GM12864 (cell line): ENCODE results near the gene OR2AK2.

Experiments
- DNase-seq: peaks from one replicate; pipeline ENCODE4 v3.0.0-alpha.2; 2011; ENCODE audit warnings: low read depth
- H3K4me3 ChIP-seq: 2 replicates; pipeline ENCODE4 v1.5.1; 2011; ENCODE audit warnings: mild to moderate bottlenecking, low read depth, low read length, control low read depth
- CTCF ChIP-seq: IDR thresholded peaks from 2 replicates; pipeline ENCODE4 v1.5.1; 2011; ENCODE audit warnings: low read depth, mild to moderate bottlenecking, moderate library complexity, low read length, control low read depth, inconsistent platforms; ENCODE audit errors: missing control alignments

The OR2AK2 gene

GRCh38 chr1:247936965-247937734 is 27.9 kb upstream of the OR2AK2 start:
- peak overlapping the region; percentile 35 for H3K4me3 ChIP-seq
- peak; percentile 77 for TF ChIP-seq CTCF
- DNase-seq: peak; percentile 18

GRCh38 chr1:247942624-247943023 is 22.4 kb upstream of the OR2AK2 start:
- no peak for TF ChIP-seq CTCF
- H3K4me3 ChIP-seq: no peak overlapping the region
- DNase-seq: no peak

DNA sequence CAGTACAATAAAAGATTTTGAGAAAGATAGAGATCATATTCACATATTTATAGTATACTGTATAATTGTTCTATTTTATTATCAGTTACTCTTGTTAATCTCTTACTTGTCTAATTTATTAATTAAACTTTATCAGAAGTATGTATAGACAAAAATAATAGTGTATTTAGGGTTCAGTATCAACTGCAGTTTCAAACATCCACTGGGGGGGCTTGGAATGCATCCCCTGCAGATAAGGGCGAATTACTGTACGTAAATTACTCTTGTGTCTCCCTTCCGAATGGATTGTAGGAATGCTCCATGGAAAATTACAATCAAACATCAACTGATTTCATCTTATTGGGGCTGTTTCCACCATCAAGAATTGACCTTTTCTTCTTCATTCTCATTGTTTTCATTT is 16.5 kb upstream of the OR2AK2 start, which contains the start of gene OR2L8:
OR2L8 (plus strand) TSS at position 301 of the 400 bp plus-strand sequence; CDS start at position 301, 0 bp downstream.
- no peak for DNase-seq
- TF ChIP-seq CTCF: no peak
- H3K4me3 ChIP-seq: no peak within 1 kb of the TSS

DNA sequence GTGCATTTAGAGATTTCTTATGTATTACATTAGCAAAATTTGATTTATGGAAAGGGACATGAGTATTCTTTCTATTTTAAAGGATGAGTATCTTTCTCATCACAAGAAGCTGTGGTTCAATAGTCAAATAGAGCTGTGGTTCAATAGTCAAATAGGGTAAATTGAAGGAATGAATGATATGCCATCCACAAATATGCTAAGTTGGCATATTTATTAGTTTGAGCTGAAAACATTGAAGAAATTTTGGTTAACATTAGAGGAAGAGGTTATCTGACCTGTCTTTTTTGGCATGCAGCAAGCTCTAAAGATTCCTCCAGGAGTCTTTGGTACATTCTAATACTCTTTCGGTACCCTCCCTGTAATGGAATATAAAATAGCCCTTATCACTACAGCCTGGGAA is 11.6 kb upstream of the OR2AK2 start:
- H3K4me3 ChIP-seq: no peak overlapping the region
- no peak for DNase-seq
- TF ChIP-seq CTCF: no peak

DNA sequence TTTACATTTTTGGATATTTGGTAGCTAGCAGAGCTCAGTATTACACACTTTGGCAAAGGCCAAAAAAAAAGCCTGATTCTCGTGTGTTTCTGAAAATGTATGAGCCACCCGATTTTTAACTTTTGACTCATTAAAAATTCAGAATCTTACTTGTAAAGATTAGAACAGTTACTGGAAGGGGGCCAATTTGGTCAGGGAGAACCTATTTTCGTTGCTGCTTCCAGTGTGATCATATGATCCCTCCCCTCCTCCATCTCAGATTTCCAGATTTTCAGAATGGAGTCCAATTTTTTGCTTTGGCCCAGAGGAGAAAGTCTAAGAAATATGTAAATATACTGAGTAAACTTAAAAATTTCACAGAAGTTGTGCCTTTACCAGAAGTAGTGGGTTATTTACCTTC is 3.2 kb upstream of the OR2AK2 start:
- no peak for TF ChIP-seq CTCF
- no peak overlapping the region for H3K4me3 ChIP-seq
- DNase-seq: no peak

DNA sequence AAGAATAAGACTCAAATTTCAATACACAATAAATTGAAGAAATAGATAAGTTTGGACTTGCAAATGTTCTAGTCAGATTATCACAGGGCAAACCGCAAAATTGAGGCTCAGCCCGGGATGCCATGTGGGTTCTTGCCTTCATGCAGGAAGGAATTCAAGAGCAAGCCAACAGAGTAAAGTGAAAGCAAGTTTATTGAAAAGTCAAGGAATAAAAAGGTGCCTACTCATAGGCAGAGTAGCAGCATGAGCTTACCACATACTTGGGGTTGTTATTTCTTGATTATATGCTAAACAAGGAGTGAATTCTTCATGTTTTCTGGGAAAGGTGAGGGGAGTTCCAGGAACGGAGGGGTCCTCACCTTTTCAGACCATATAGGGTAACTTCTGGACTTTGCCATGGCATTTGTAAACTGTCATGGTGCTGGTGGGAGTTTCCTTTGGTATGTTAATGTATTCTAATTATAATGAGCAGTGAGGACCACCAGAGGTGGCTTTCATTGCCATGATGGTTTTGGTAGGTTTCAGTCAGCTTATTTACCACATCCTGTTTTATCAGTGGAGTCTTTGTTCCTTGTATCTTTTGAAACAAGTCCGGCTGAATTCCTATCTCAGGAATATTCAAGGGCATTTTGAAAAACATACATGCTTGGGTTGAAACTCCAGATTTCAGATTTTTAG is 2.0 kb upstream of the OR2AK2 start:
- DNase-seq: no peak
- TF ChIP-seq CTCF: no peak
- no peak overlapping the region for H3K4me3 ChIP-seq
